B cell (primary cell): ENCODE measurements around the gene KIRREL3. TPM values are rescaled to one million over a fixed set of nuclear protein-coding genes. Genes with fewer than 3 reads are reported as not detected.

ENCODE experiments used
- ATAC-seq: fragments of 200-7000 bp; cut with Tn5 transposase; one replicate; pipeline ENCODE4 v1.10.0; 2021; ENCODE audit warnings: low read depth, mild to moderate bottlenecking, moderate number of reproducible peaks, moderate library complexity
- CTCF ChIA-PET: fragments of 350-600 bp; sonication (Branson Sonifier 250); formaldehyde crosslinking; loops from one replicate; lab custom pipeline; 2021; ENCODE audit warnings: antibody characterized with exemption, inconsistent platforms; lab: Charles Lee
- POLR2A ChIA-PET: fragments of 350-600 bp; sonication (Branson Sonifier 250); formaldehyde crosslinking; loops from one replicate; lab custom pipeline; 2021; ENCODE audit warnings: antibody characterized with exemption; lab: Charles Lee
- DNase-seq: peaks from one replicate; pipeline ENCODE4 v3.0.0; 2013
- H2AFZ ChIP-seq: 2 replicates; pipeline ENCODE4 v1.6.1; 2012; ENCODE audit warnings: mild to moderate bottlenecking, low read depth, low read length; ENCODE audit not compliant: insufficient read depth, poor library complexity, severe bottlenecking
- H3K27ac ChIP-seq, 2 donors: 1 replicate in 1 of 2; 2 replicates in 1 of 2; pipeline ENCODE4 v1.5.1; 2012 to 2013; ENCODE audit warnings: low read length in 2 of 2, mild to moderate bottlenecking in 2 of 2, moderate library complexity in 1 of 2
- H3K27me3 ChIP-seq, 4 experiments: fragments of 200-600 bp in 1 of 4; sonication (generic) in 1 of 4; replicated peaks in 1 of 4; 1 replicate in 2 of 4; 2 replicates in 2 of 4; pipeline versions ENCODE4 v1.6.1 to v1.7.0; 2013 to 2016; ENCODE audit warnings: low read length in 3 of 4, mild to moderate bottlenecking in 2 of 4, mixed read lengths in 1 of 4, moderate library complexity in 1 of 4; ENCODE audit not compliant: insufficient read depth in 4 of 4, control insufficient read depth in 3 of 4; ENCODE audit errors: control extremely low read depth in 1 of 4
- H3K36me3 ChIP-seq, 2 experiments: replicated peaks in 1 of 2; 1 replicate in 1 of 2; 2 replicates in 1 of 2; pipeline versions ENCODE4 v1.6.1 to v1.7.1; 2013; ENCODE audit warnings: low read length in 1 of 2; ENCODE audit not compliant: insufficient read depth in 2 of 2, control insufficient read depth in 1 of 2; ENCODE audit errors: control extremely low read depth in 1 of 2, extremely low read depth in 1 of 2
- H3K4me1 ChIP-seq, 2 donors: fragments of 200-600 bp in 1 of 2; sonication (generic) in 1 of 2; 1 replicate in 1 of 2; 2 replicates in 1 of 2; pipeline versions ENCODE4 v1.5.1 to v1.6.1; 2013 to 2017; ENCODE audit warnings: low read length in 2 of 2; ENCODE audit not compliant: control insufficient read depth in 2 of 2, insufficient read depth in 2 of 2
- H3K4me2 ChIP-seq: replicated peaks from 2 replicates; pipeline ENCODE3; 2012; ENCODE audit warnings: mild to moderate bottlenecking, low read depth, low read length; ENCODE audit not compliant: poor library complexity, severe bottlenecking
- H3K4me3 ChIP-seq, 5 experiments: fragments of 200-600 bp in 1 of 5; sonication (generic) in 1 of 5; 1 replicate in 3 of 5; 2 replicates in 2 of 5; pipeline versions ENCODE4 v1.5.1 to v1.7.0; 2011 to 2016; ENCODE audit warnings: low read length in 4 of 5, mild to moderate bottlenecking in 4 of 5, low read depth in 2 of 5, control low read depth in 1 of 5, moderate library complexity in 1 of 5; ENCODE audit not compliant: insufficient read depth in 1 of 5; ENCODE audit errors: control extremely low read depth in 1 of 5, extremely low read depth in 1 of 5
- H3K79me2 ChIP-seq: fragments of 200-600 bp; sonication (generic); one replicate; pipeline ENCODE4 v1.6.0; 2016; ENCODE audit warnings: low read length; ENCODE audit not compliant: control insufficient read depth, insufficient read depth
- H3K9ac ChIP-seq: fragments of 200-600 bp; sonication (generic); 2 replicates; pipeline ENCODE4 v1.6.1; 2017; ENCODE audit warnings: mild to moderate bottlenecking, low read length, moderate library complexity
- H3K9me3 ChIP-seq, 3 donors: one replicate each; pipeline versions ENCODE4 v1.6.1 to v1.7.1; 2013; ENCODE audit warnings: low read length in 2 of 3; ENCODE audit not compliant: control insufficient read depth in 2 of 3, insufficient read depth in 1 of 3; ENCODE audit errors: control extremely low read depth in 1 of 3
- H4K20me1 ChIP-seq: 2 replicates; pipeline ENCODE4 v1.6.0; 2012; ENCODE audit warnings: mild to moderate bottlenecking, low read length; ENCODE audit not compliant: insufficient read depth, control insufficient read depth, poor library complexity, severe bottlenecking
- H3K27ac Mint-ChIP-seq: one replicate; pipeline ENCODE4 v1.8.0; 2021; ENCODE audit warnings: mixed read lengths
- H3K27me3 Mint-ChIP-seq: one replicate; pipeline ENCODE4 v1.8.0; 2021; ENCODE audit warnings: mixed read lengths
- H3K4me1 Mint-ChIP-seq: one replicate; pipeline ENCODE4 v1.8.0; 2021; ENCODE audit warnings: mixed read lengths
- H3K4me3 Mint-ChIP-seq: one replicate; pipeline ENCODE4 v1.8.0; 2021; ENCODE audit warnings: mixed read lengths
- H3K9me3 Mint-ChIP-seq: one replicate; pipeline ENCODE4 v1.8.0; 2022; ENCODE audit warnings: mixed read lengths; ENCODE audit not compliant: insufficient read depth
- CTCF ChIP-seq: fragments of 200-600 bp; IDR thresholded peaks from one replicate; pipeline ENCODE4 v1.8.0; 2022; ENCODE audit warnings: antibody characterized with exemption, mild to moderate bottlenecking
- EZH2 ChIP-seq: IDR thresholded peaks from 2 replicates; pipeline ENCODE4 v1.6.1; 2012; ENCODE audit warnings: borderline replicate concordance, low read depth, mild to moderate bottlenecking, moderate library complexity, low read length; ENCODE audit not compliant: insufficient read depth, poor library complexity, severe bottlenecking
- WGBS: methylation state at CpG from one replicate; pipeline ENCODE4 v1.1.5; 2013; ENCODE audit warnings: missing lambda C conversion rate; ENCODE audit not compliant: insufficient coverage; 5-methylcytosine and 5-hydroxymethylcytosine counted together
- intact Hi-C: fragments of 100-400 bp; cut with micrococcal nuclease; formaldehyde crosslinking; loops from one replicate; pipeline ENCODE4 v1.10.0; 2022
- polyA plus RNA-seq: library from polyadenylated mRNA; depleted of rRNA; stranded (reverse); fragments of >200 nt; gene quantifications from 2 replicates; pipeline ENCODE4 v1.2.3, GENCODE V29; 2012
- total RNA-seq, 2 donors: library from RNA; stranded (reverse); fragments of 120-200 nt in 1 of 2; gene quantifications; 1 replicate in 1 of 2; 2 replicates in 1 of 2; pipeline versions ENCODE4 v1.2.3 to v1.2.4, GENCODE V29; 2013 to 2022

KIRREL3 gene
- total and polyA plus RNA-seq, 2 donors (not counting 1 experiment from before 2014, with no cell fraction given): not detected

DNA sequence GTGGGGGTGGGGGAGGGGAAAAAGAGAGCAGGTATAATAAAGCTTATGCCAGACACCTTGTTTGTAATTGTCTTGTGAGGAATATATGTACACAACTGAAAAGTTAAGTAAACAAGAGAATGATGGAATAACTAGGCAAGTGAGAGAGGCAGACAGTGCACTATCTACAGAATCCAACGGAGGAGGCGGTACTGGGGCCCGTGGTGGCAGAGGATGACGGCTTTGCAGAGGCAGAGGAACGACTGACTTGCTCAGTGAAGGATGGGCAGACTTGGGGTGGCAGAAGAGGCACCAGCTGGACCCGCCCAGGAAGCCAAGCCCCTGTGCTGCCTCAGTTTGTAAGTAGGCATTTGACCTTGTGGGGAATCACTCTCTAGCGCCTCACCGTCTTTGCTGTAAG, 347.5 kb downstream of the KIRREL3 start:
- WGBS: 78% methylated on average over 8 of the region's 8 CpGs
- H3K9me3 Mint-ChIP-seq: no peaks in the 10 kb centered on the region
- no peak overlapping the region for H3K9ac ChIP-seq
- no peak for TF ChIP-seq EZH2
- no peak for TF ChIP-seq CTCF
- H3K27ac ChIP-seq: no peak overlapping the region
- H3K27me3 ChIP-seq: no peaks in the 10 kb centered on the region
- CTCF ChIA-PET: no interaction called here
- ATAC-seq (no peak), DNase-seq (no peak)
- H3K36me3 ChIP-seq: no peaks in the 10 kb centered on the region
- intact Hi-C loops: no loop called here
- no peak overlapping the region for H3K27ac Mint-ChIP-seq
- H3K79me2 ChIP-seq: no peaks in the 10 kb centered on the region
- H3K4me1 Mint-ChIP-seq: no peaks in the 10 kb centered on the region
- no peaks in the 10 kb centered on the region for H4K20me1 ChIP-seq
- no peaks in the 10 kb centered on the region for H3K4me1 ChIP-seq
- POLR2A ChIA-PET: no interaction called here
- H3K9me3 ChIP-seq: peaks cover 0 to 4% (median 0%) of the 10 kb centered on the region in 3 donors
- H2AFZ ChIP-seq: no peak overlapping the region
- no peak overlapping the region for H3K4me3 ChIP-seq
- H3K4me2 ChIP-seq: no peak overlapping the region
- no peak overlapping the region for H3K4me3 Mint-ChIP-seq
- H3K27me3 Mint-ChIP-seq: peaks cover 23% of the 10 kb centered on the region

- ChIA-PET POLR2A (no interaction called here), CTCF (no interaction called here)
- Histone ChIP-seq H3K4me3 (no peak overlapping the region), H3K9me3 (no peaks in the 10 kb centered on the region), H3K36me3 (no peaks in the 10 kb centered on the region), H2AFZ (no peak overlapping the region), H3K4me1 (no peaks in the 10 kb centered on the region), H3K27me3 (no peaks in the 10 kb centered on the region), H3K27ac (no peak overlapping the region), H3K79me2 (no peaks in the 10 kb centered on the region), H3K4me2 (no peak overlapping the region), H3K9ac (no peak overlapping the region), H4K20me1 (no peaks in the 10 kb centered on the region)
- H3K4me1 Mint-ChIP-seq: no peaks in the 10 kb centered on the region
- ATAC-seq (no peak), DNase-seq (no peak)
- H3K27ac Mint-ChIP-seq: no peak overlapping the region
- no peaks in the 10 kb centered on the region for H3K9me3 Mint-ChIP-seq
- TF ChIP-seq EZH2: no peak
- TF ChIP-seq CTCF: no peak
- H3K27me3 Mint-ChIP-seq: peaks cover 10% of the 10 kb centered on the region
- 78% methylated on average over 2 of the region's 5 CpGs for WGBS
- intact Hi-C loops: no loop called here
- no peak overlapping the region for H3K4me3 Mint-ChIP-seq
These were observed 352.8 kb downstream of the KIRREL3 start for GRCh38 chr11:126647735-126648134.
